ENCODE results near the gene GNAO1.
"Not testable (repeated sequence)": the region's sequence is repeated elsewhere in the genome, so short reads cannot be mapped to it uniquely, and the experiment has no call there.

The GNAO1 gene

DNA sequence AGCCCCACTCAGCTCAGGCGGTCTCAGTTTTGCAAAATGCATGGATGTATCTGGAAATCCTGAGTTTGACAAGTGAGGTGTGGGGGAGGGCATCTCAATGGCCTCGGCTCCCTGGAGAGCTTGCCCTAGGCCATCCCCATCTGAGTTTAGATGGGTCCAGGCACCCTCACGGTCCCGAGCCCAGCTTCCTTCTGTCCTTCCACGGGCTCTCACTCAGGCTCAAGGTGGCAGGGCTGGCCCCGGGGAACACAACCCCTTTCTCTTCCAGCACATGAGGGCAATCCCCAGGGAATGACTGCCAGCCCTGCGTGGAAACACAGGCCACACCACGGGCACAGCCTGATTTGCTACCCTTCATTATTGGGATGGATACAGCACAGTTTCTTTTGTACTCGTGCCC lies 175.7 kb downstream of the GNAO1 start:
- no peak for DNase-seq (ENCODE audit: low read depth)

DNA sequence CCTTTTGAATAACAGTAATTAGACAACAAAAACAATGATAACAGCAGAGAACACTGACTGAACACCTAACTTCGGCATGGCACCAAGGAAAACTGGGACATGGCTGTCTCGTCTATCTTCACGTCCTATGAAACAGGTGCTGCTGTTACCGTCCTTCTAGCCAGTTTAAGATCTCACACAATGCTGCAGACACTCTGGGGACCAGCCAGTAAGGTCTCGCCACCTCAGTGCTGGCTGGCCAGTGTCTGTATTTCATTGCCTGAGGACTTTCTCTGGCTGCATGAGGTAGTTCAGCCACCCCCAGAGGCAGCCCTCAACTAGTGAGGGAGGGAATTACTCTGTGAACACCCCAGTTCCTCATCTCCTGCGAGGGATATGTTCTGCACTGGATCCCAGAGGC lies 176.5 kb downstream of the GNAO1 start:
- no peak for DNase-seq (ENCODE audit: low read depth)

DNA sequence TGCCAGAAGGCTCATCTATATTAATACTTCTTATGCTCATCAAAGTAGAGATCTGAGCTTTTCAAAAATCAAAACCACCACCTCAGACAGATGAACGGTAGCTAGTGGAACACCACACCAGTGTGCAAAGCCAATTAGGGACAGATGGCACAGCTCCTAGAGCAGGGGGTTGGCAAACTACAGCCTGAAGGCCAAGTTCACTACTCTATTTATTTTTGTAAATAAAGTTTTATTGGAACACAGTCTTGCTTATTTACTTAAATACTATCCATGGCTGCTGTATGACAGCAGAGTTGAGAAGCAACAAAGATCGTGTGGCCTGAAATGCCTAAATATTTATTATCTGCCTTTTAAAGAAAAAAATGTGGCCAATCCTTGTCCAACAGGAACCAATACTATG lies 177.3 kb downstream of the GNAO1 start:
- DNase-seq (ENCODE audit: low read depth): no peak

DNA sequence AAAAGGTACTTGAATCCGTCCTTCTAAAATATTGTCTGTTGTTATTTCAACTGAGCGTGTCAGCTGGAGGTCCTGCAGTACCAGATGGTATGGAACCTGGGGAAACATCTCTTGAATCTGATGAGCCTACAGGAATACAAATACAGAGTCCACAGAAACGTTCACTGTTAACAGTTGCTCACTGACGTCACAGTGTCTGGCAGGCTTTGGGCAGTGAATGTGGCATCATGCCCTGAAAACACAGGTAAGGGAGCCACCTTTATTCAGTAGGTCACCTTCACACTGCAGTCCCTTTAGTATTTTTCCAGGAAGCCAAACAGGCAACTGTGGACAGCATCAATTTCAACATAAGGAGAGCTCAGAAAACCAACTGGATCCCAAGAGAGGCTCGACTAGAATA lies 177.9 kb downstream of the GNAO1 start:
- no peak for DNase-seq (ENCODE audit: low read depth)

DNA sequence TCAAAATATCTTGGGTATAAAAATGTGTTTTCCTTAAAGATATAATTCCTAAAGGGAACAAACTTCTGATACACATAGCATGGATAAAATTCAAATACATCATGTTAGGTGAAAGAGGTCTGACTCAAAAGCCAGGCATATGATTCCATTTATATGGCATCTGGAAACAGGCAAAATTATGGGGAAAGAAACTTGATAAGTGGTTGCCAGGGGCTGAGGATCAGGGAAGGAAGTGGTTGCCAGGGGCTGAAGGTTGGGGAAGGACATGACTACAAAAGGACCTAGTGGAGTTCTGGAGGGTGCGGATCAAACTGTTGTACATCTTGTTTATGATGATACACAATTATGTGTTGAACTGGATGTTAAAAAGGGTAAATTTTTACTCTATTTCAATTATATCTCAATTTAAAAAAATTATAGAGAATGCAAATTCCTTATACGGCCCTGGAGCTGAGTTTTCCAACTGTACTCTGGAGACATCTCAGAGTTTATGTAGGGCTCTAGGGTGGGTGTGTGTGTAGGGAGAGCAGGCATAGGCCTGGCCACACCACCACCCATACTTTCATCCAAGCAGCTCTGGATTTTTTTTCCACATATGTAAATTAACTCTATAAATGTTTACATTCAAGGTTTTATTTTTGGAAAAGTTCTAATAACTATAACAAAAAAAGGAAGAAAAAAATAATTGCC lies 179.0 kb downstream of the GNAO1 start:
- no peak for DNase-seq (ENCODE audit: low read depth)

DNA sequence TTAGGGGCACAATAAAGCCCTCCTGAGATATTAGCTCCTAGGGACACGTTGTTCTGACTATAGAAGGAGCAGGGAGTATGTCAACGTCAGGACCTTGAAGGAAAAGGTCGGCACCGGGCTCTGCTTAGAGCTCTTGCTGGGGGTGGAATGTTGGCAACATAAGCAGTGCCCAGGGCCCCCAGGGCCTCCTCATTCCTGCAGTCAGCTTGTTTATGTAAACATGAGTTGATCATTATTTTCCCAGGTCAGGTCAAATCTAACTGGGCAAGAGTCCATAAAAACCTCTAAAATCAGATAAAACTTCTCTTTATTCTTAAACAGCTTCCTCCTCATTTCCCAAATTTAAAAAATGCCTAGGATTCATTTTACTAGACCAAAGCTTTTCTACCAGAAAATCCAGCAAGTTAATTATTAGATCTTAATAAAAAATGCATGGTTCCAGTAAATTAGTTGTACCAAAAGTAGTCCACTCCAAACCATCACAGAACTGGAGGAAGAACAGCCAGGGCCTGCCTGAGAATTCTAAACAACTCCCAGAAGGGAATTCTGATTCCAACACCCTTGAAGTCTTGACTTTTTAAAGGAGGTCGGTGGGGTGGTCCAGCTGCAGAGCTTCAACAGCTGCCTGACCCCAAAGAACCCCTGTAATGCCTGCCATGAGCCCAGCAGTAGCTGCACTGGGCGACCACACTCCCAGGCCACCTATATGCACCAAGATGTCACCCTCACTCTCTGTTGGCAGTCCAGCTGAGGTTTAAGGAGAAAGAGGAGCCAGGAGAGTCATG lies 179.8 kb downstream of the GNAO1 start:
- DNase-seq (ENCODE audit: low read depth): no peak

DNA sequence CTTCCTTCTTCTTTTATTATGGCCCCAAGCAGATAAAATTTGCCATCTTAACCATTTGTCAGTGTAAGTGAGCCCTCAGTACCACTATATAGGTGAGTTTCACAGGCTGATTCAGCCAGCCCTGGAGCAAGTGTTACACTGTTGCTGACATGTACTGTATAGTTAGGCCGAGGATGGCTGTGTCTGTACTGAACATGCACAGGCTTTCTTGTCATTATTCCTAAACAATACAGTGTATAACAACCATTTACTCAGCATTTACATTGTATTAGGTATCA lies 180.3 kb downstream of the GNAO1 start:
- no peak for DNase-seq (ENCODE audit: low read depth)

DNA sequence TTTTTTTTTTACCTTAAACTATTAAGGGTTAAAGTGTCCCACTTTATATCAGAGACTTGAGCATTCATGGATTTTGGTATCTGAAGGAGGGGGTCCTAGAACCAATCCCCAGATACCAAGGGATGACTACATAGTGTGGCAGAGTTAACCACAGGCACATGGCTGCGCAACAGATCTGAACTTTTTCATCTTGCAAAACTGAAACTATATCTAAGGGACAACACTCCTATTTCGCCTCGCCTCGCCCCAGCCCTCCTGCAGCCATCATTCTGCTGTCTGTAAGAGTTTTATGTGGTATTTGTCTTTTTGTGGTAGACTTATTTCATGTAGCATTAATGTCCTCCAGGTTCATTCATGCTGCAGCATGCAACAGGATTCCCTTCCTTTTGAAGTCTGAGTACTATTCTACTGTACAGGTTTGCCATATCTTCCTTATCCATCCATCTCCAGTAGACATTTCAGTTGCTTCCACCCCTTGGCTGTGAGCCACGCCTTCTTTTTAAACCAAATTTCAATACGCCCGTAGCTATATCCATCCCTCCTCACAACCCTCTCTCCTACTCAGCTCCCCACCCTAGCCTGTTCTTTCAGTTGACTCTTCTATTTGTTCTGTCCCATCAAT lies 180.8 kb downstream of the GNAO1 start:
- no peak for DNase-seq (ENCODE audit: low read depth)

DNA sequence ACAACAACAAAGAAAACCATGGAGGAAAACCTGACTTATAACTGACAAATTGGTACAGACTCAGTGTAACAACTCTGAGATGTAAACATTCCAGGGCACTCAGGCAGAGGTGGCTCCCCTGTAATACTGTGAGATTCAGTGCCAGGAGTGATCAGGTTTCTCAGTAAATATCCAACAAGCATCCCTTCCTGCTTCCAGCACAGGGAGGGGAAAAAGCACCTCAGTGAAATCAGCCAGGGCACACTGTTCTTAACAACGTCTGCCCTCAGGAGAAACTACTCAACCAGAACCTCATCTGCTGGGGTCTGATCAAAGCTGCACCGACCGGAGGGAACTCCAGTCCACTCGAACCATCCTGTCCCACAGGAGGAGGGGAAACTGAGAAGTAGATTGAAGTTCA lies 181.7 kb downstream of the GNAO1 start:
- DNase-seq (ENCODE audit: low read depth): no peak

DNA sequence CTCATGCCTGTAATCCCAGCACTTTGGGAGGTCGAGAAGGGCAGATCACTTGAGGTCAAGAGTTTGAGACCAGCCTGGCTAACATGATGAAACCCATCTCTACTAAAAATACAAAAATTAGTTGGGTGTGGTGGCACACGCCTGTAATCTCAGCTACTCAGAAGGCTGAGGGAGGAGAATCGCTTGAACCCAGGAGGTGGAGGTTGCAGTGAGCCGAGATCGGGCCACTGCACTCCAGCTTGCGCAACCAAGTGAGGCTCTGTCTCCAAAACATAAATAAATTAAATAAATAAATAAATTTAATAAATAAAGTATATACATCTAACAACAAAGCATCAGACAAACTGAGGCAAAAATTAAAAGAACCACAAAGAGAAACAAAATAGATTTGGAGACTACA lies 184.5 kb downstream of the GNAO1 start:
- DNase-seq (ENCODE audit: low read depth): not testable (repeated sequence)

DNA sequence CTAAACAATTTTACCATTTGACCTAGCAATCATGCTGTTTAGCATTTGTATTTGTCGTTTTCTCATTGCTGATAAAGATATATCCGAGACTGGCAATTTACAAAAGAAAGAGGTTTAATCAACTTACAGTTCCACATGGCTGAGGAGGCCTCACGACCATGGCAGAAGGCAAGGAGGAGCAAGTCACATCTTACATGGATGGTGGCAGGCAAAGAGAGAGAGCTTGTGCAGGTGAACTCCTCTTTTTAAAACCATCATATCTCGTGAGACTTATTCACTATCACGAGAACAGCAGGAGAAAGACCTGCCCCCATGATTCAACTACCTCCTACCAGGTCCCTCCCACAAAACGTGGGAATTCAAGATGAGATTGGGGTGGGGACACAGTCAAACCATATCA lies 187.8 kb downstream of the GNAO1 start:
- DNase-seq (ENCODE audit: low read depth): not testable (repeated sequence)

DNA sequence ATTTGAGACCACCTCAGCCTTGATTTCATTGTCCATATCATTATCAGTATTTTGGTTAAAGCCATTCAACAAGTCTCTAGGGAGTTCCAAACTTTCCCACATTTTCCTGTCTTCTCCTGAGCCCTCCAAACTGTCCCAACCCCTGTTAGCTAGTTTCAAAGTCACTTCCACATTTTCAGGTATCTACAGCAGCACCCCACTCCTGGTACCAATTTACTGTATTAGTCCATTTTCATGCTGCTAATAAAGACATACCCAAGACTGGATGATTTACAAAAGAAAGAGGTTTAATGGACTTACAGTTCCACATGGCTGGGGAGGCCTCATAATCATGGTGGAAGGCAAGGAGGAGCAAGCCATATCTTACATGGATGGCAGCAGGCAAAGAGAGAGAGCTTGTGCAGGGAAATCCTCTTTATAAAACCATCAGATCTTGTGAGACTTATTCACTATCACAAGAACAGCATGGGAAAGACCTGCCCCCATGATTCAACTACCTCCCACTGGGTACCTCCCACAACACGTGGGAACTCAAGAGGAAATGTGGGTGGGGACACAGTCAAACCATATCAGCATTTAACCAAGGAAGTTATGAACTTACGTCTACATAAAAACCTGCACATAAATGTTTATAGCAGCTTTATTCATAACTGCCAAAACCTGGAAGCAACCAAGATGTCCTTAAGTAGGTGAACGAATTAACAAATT lies 189.6 kb downstream of the GNAO1 start:
- DNase-seq (ENCODE audit: low read depth): not testable (repeated sequence)

DNA sequence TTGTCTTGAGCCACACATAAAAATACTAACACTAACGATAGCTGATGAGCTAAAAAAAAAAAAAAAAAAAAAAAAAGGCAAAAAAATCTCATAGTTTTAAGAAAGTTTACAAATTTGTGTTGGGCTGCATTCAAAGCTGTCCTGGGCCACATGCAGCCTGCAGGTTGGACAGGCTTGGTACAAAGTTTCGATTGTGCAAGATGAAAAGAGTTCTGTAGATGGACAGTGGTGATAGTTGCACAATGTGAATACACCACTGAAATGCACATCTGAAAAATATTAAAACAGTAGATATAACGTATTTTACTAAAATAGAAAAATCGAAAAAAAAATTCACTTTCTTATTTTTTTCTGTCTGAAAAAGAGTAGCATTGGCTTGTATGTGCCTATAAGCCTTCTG lies 191.2 kb downstream of the GNAO1 start:
- DNase-seq (ENCODE audit: low read depth): no peak

DNA sequence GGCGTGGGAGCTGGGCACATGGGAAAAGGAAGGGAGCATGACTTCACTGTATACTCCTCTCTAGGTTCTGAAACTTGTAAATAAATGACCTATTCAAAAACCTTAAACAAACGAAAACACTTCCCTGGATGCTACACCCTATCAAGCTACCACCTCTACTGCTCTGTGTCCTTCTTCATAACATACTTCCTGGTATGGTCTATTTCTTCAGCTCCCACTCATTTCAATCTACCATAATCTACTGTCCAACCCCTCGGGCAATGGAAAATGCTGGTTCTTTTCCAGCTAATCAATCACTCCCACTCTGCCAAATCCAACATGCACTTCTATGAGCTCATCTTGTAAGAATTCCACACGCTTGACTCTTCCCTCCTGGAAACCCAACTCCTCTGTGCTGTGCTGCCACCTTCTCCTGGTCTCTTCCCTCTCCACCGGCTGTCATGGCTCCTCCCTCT lies 191.6 kb downstream of the GNAO1 start:
- no peak for DNase-seq (ENCODE audit: low read depth)

DNA sequence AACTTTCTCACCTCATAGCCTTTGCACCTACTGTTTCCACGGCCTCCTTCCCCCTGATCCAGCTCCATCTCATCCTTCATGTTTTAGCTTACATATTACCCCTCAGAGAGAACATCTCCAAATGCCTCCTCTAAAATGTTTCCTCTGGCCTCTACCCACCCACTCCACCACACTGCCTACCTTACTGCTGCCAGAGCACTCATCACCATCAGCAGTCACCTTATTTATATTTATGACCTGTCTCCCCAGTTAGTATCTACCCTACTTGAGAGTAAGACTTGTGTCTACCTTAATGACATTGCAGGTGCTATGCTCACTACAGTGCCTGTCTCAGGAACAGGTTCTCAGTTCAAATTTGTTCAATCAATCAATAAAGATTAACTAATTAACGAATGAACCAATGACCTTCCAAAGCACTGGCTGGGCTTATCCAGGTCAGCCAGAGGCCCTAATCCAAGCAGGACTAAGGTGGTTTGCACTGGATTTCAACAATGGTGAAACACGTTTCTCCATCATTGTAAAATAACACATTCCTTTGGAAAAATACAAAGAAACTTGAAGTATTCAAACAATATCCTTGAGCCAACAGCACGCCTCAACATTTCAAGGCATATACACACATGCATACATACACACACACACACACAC lies 192.9 kb downstream of the GNAO1 start:
- DNase-seq (ENCODE audit: low read depth): no peak

DNA sequence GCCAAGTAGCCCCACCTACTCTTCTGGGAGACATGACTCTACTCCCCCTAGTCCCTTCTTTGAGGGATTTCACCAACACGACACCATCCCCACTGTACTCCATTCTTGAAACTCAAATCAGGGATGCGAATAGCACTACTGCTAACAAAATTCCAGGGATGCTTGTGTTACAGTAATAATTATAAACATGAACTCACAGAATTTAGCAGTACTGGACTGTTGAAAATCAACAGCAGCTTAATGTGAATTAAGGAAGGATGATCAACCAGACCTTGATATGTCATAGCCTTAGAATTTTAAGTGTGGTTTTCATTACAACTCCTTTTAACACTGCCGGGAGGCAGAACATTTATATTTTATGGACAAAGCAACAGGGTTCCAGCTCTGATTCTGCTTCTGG lies 196.1 kb downstream of the GNAO1 start:
- no peak for DNase-seq (ENCODE audit: low read depth)

DNA sequence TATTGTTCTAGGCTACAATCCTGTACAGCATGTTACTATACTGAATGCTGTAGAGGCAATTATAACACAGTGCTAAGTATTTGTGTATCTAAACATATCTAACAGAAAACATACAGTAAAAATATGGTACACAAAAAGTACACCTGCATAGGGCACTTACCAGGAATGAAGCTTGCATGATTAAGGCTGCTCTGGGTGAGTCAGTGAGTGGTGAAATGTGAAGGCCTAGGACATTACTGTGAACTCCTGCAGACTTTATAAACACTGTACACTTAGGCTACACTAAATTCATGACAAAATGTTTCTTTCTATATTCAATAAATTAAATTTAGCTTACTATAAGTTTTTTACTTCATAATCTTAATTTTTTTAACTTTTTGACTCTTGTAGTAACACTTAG lies 196.9 kb downstream of the GNAO1 start:
- DNase-seq (ENCODE audit: low read depth): no peak

DNA sequence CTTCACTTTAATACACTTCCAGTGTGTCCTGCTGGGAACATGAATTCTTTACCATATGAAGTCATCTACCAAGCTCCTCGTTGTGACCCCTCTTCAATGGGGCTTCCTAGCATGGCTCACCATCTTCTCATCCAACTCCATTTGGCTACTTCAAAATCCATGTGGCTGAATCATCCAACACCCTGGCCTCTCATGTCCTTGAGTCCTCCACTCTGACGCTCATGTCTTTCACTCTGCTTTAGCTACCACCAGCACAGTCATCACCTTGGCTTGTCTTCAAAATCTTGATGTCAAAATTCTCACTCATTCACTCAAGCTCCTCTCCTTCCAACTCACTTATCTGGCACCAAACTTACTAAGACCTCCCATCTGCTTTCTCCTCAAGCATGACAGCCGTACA lies 198.3 kb downstream of the GNAO1 start:
- DNase-seq (ENCODE audit: low read depth): peak; percentile 98

DNA sequence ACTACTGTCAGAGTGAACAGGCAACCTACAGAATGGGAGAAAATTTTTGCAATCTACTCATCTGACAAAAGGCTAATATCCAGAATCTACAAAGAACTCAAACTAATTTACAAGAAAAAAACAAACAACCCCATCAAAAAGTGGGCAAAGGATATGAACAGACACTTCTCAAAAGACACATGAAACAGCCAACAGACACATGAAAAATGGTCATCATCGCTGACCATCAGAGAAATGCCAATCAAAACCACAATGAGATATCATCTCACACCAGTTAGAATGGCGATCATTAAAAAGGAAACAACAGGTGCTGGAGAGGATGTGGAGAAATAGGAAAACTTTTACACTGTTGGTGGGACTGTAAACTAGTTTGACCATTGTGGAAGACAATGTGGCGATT lies 205.4 kb downstream of the GNAO1 start:
- DNase-seq (ENCODE audit: low read depth): not testable (repeated sequence)

DNA sequence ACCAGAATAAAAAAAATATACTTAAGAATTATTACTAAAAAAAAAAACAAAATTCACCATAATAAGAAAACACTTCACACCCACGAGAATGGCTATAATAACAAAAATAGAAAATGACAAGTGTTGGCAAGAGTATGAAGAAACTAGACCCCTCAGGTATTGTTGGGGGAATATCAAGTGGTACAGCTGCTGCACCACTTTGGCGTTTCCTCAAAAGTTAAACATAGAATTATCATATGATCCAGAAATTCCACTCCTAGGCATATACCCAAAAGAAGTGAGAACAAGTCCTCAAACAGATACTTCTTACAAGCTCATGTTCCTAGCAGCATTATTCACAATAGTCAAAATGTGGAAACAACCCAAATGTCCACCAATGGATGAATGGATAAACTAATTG lies 207.8 kb downstream of the GNAO1 start:
- no peak for DNase-seq (ENCODE audit: low read depth)

DNA sequence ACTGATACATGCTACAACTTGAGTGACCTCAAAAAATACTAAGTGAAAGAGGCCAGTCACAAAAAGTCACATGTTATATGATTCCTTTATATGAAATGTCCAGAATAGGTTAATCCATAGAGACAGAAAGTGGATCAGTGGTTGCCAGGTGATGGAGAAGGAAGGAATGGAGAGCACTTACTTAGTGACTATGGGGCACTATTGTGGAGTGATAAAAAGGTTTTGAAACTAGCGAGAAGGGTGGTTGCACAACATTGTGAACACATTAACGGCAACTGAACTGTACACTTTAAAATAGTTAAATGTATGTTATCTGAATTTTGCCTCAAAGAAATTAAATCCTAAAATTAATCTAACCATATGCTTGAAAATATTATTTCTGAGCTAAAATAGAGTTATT lies 208.2 kb downstream of the GNAO1 start:
- DNase-seq (ENCODE audit: low read depth): no peak

DNA sequence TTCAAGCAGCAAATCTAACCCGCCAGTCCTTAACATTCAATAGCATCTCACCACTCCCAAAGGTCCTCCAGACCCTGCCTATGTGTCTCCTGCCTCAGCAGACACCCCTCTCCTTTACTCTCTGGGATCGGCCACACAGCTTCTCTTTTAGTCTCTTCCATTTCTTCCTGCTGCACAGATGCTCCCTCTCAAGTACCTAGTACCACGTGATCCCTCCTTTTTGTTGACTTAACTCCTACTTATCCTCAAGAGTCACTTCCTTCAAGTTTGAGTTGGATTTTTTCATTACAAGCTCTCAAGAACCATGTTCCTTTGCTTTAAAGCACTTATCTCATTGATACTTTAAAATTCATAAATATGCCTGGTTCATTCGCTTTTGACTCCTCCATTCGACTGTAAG lies 209.2 kb downstream of the GNAO1 start:
- DNase-seq (ENCODE audit: low read depth): no peak

Measured in non-pigmented ciliary epithelial cell (primary cell).